Esophagus (tissue), 2 donors: Measurements from ENCODE around the gene CCDC54. TPM values are rescaled to one million over a fixed set of nuclear protein-coding genes. Genes with fewer than 3 reads are reported as not detected.
"Not testable (repeated sequence)": the region's sequence is repeated elsewhere in the genome, so short reads cannot be mapped to it uniquely, and the experiment has no call there.

Experiments used
- H3K27ac ChIP-seq, 2 donors: one replicate each; pipeline ENCODE4 v1.5.1; 2013; ENCODE audit warnings: low read depth in 2 of 2, mild to moderate bottlenecking in 2 of 2, inconsistent platforms in 1 of 2, low read length in 1 of 2, moderate library complexity in 1 of 2
- H3K27me3 ChIP-seq, 2 donors: one replicate each; pipeline ENCODE4 v1.6.1; 2013; ENCODE audit warnings: low read length in 2 of 2, control low read depth in 1 of 2, mild to moderate bottlenecking in 1 of 2; ENCODE audit not compliant: insufficient read depth in 2 of 2, control insufficient read depth in 1 of 2
- H3K36me3 ChIP-seq, 2 donors: one replicate each; pipeline ENCODE4 v1.6.1; 2013; ENCODE audit warnings: low read length in 1 of 2; ENCODE audit not compliant: control insufficient read depth in 2 of 2, insufficient read depth in 2 of 2
- H3K4me1 ChIP-seq, 2 donors: one replicate each; pipeline ENCODE4 v1.6.1; 2013; ENCODE audit warnings: low read length in 1 of 2; ENCODE audit not compliant: control insufficient read depth in 2 of 2, insufficient read depth in 2 of 2
- H3K4me3 ChIP-seq, 2 donors: one replicate each; pipeline ENCODE4 v1.5.1; 2013; ENCODE audit warnings: low read length in 2 of 2, mild to moderate bottlenecking in 2 of 2, low read depth in 1 of 2, moderate library complexity in 1 of 2
- H3K9me3 ChIP-seq, 2 donors: one replicate each; pipeline ENCODE4 v1.6.1; 2013; ENCODE audit warnings: mild to moderate bottlenecking in 2 of 2, low read depth in 1 of 2, low read length in 1 of 2, moderate library complexity in 1 of 2; ENCODE audit not compliant: control insufficient read depth in 2 of 2, insufficient read depth in 1 of 2
- WGBS, 2 donors: extraction: QIAGEN DNeasy Blood & Tissue Kit; methylation state at CpG; one replicate each; pipeline ENCODE4 v1.1.7; 2013; 5-methylcytosine and 5-hydroxymethylcytosine counted together
- polyA plus RNA-seq, 2 donors: library from polyadenylated mRNA; stranded (reverse); fragments of 200-250 nt; gene quantifications; one replicate each; pipeline ENCODE4 v1.2.3, GENCODE V29; 2013
- donor health status: healthy with polysubstance abuse.
- donor health status: Bipolar disorder and iron deficiency.

CCDC54 gene
- polyA plus RNA-seq, result not detected

DNA sequence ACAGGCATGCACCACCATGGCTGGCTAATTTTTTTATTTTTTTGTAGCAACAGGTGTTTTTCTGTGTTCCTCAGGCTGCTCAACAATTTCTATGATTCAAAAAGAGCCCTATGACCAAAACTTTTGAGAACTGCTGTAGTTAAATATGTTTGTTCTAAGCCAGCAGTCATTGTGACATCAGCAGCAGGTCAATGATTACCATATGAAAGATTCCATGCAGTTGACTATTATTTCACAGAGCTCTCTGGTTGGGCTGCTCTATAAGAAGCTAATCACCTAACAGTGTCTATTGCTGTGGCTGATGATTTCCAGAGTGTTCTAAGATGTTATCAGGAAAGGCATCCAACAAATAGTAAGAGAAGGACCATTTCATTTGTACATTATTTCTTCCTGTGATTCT, at the start of gene CCDC54:
Gene CCDC54, plus strand, starts transcription at position 289 of the 400 bp plus-strand sequence. CDS start 149 bp downstream, outside the sequence.
- no peak within 1 kb of the TSS for H3K4me3 ChIP-seq
- H3K27ac ChIP-seq, result no peak within 1 kb of the TSS
- no peaks in the 10 kb centered on the region for H3K27me3 ChIP-seq
- no peaks in the 10 kb centered on the region for H3K9me3 ChIP-seq
- no peaks in the 10 kb centered on the region for H3K36me3 ChIP-seq
- no peaks in the 10 kb centered on the region for H3K4me1 ChIP-seq

GRCh38 chr3:107328069-107328468, 49.2 kb upstream of the CCDC54 start:
- Histone ChIP-seq H3K9me3 (no peaks in the 10 kb centered on the region), H3K4me3 (no peak overlapping the region), H3K27ac (no peak overlapping the region), H3K36me3 (no peaks in the 10 kb centered on the region), H3K4me1 (no peaks in the 10 kb centered on the region), H3K27me3 (no peaks in the 10 kb centered on the region)
- 72 to 78% methylated on average over 2 of the region's 2 CpGs for WGBS, 2 donors

- Histone ChIP-seq H3K4me3 (no peak overlapping the region), H3K27ac (no peak overlapping the region), H3K9me3 (no peaks in the 10 kb centered on the region), H3K27me3 (no peaks in the 10 kb centered on the region), H3K36me3 (no peaks in the 10 kb centered on the region), H3K4me1 (no peaks in the 10 kb centered on the region)
- WGBS, 2 donors, result 82 to 84% methylated on average over 5 of the region's 5 CpGs
Observed at GRCh38 chr3:107329088-107329487, 48.2 kb upstream of the CCDC54 start.

GRCh38 chr3:107339690-107340089, 37.5 kb upstream of the CCDC54 start:
- H3K9me3 ChIP-seq, H3K27me3 ChIP-seq, H3K4me1 ChIP-seq, H3K36me3 ChIP-seq, H3K27ac ChIP-seq, H3K4me3 ChIP-seq: not testable (repeated sequence)
- WGBS, 2 donors, result 94 to 96% methylated on average over 3 of the region's 3 CpGs

DNA sequence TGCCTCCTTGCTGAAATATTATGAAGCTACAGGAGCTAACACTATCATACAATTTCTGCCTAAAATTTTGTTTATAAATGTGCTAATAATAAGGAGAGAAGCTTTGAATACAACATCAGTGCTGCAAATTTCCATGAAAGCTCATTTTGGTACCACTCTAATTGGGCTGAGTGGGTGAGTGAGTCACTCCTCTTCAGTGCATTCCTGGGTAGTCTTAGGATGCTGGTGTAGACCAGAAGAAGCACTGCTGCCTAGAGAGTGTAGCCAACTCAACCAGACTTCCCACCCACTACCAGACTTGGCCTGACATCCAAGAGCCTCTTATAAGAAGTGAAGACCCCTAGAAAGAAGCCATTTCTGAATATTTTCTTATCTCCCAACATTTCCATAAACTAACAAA, 32.5 kb upstream of the CCDC54 start:
- H3K4me3 ChIP-seq, result no peak overlapping the region
- no peaks in the 10 kb centered on the region for H3K9me3 ChIP-seq
- H3K36me3 ChIP-seq, result no peaks in the 10 kb centered on the region
- no peaks in the 10 kb centered on the region for H3K4me1 ChIP-seq
- H3K27me3 ChIP-seq, result no peaks in the 10 kb centered on the region
- H3K27ac ChIP-seq, result no peak overlapping the region

DNA sequence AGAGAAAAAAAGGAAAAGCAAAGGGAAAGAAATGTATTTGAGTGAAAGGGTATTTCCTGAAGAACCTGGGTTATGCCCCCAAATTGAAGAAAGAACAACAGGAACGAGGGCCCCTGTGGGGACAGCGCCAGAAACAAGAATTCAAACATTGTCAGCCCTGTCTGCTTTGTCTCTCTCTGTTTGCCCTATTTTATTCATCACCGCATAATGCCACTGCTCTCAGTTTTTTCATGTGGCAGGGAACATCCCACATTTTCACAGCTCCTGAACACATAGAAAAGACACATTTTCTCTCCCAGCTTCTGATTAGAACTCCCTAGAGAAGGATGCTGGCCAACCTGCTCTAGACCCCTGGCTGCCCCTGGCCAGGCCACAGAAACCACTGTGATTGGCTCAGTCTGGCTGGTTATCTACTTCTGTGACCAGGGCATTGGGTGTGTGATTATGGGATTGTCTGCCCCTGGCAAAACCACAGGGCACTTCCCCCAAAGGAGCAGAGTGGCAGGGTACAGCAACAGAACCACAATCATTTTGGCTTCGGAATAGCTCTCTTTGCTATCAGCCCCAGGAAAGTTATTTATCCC, 31.3 kb upstream of the CCDC54 start:
- H3K4me3 ChIP-seq, result no peak overlapping the region
- no peaks in the 10 kb centered on the region for H3K4me1 ChIP-seq
- 73 to 77% methylated on average over 4 of the region's 4 CpGs for WGBS, 2 donors
- H3K36me3 ChIP-seq, result no peaks in the 10 kb centered on the region
- no peaks in the 10 kb centered on the region for H3K27me3 ChIP-seq
- H3K9me3 ChIP-seq, result no peaks in the 10 kb centered on the region
- no peak overlapping the region for H3K27ac ChIP-seq

DNA sequence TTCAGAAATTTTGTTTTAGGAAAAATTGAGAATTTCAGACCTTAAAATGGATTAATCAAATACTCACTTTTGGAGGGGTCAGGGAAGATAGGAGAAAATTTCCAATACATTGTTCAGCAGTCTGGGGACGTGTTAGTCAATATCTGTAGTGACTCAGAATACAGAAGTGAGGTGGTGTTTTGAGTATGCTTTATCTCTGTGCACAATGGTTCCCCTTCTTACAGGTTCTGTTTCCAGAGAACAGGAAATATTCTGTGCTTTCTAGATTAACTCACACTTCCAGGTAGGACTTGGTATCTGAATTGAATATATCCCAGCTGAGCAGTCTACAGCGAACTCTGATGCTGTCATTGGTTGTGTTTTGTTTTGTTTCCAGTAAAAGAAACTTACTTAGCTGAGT, 30.7 kb upstream of the CCDC54 start:
- H3K4me1 ChIP-seq, result no peaks in the 10 kb centered on the region
- 55 to 58% methylated on average over 2 of the region's 2 CpGs for WGBS, 2 donors

DNA sequence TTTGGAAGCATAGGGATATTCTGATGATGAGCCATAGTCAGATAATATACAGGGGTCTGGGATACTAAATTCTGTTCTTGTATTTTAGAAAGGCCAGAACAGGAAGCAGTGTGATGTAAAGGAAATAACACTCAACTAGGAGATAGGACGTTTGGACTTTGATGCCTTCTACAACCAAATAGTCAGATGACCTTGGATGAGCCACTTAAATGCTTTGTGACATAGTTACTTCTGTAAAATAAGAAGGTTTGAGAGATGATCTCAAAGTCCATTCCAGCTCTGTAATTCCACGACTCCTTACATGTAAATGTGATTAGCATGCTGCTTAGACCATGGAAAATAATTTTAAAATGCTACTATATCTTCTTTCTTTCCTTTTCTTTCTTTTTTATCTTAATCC, 29.5 kb upstream of the CCDC54 start:
- no peak overlapping the region for H3K27ac ChIP-seq
- H3K36me3 ChIP-seq, result no peaks in the 10 kb centered on the region
- no peaks in the 10 kb centered on the region for H3K27me3 ChIP-seq
- no peak overlapping the region for H3K4me3 ChIP-seq
- 43 to 48% methylated on average over 2 of the region's 2 CpGs for WGBS, 2 donors
- no peaks in the 10 kb centered on the region for H3K9me3 ChIP-seq
- H3K4me1 ChIP-seq, result no peaks in the 10 kb centered on the region

More for the DNA sequence above, 30.7 kb upstream of the CCDC54 start:
- no peaks in the 10 kb centered on the region for H3K9me3 ChIP-seq
- H3K4me3 ChIP-seq, result no peak overlapping the region
- no peaks in the 10 kb centered on the region for H3K36me3 ChIP-seq
- H3K27ac ChIP-seq, result no peak overlapping the region
- no peaks in the 10 kb centered on the region for H3K27me3 ChIP-seq

DNA sequence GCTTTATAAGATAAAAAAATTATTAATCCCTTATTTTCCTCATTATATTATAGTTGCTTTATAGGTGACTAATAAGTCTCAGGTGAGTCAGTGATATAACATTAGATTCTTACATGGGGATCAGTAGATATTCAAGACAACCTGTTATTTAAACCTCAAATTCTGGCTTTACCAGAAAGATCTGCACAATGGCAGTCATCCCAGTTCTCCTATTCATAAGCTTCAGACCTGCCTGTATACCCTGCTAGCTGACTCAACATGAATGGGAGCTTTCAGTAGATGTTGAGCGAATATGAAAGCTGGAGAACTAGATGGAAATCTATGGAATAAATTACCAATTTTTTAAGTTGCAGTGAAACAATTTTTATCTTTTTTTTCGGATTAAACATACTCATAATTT, 20.5 kb upstream of the CCDC54 start:
- no peaks in the 10 kb centered on the region for H3K9me3 ChIP-seq
- no peak overlapping the region for H3K4me3 ChIP-seq
- no peaks in the 10 kb centered on the region for H3K4me1 ChIP-seq
- no peaks in the 10 kb centered on the region for H3K36me3 ChIP-seq
- WGBS, 2 donors, result 78% methylated on average over 2 of the region's 2 CpGs
- H3K27me3 ChIP-seq, result no peaks in the 10 kb centered on the region
- no peak overlapping the region for H3K27ac ChIP-seq

GRCh38 chr3:107361633-107362032, 15.6 kb upstream of the CCDC54 start:
- H3K4me3 ChIP-seq, result no peak overlapping the region
- H3K9me3 ChIP-seq, result no peaks in the 10 kb centered on the region
- no peak overlapping the region for H3K27ac ChIP-seq
- H3K4me1 ChIP-seq, result no peaks in the 10 kb centered on the region
- H3K36me3 ChIP-seq, result no peaks in the 10 kb centered on the region
- H3K27me3 ChIP-seq, result no peaks in the 10 kb centered on the region
- 75 to 78% methylated on average over 3 of the region's 3 CpGs for WGBS, 2 donors
